NB4 (cell line): ENCODE data around the gene TRAF7.
"Not testable (repeated sequence)": the region's sequence is repeated elsewhere in the genome, so short reads cannot be mapped to it uniquely, and the experiment has no call there.

Experiments used
- MYC ChIP-seq: IDR thresholded peaks from 2 replicates; pipeline ENCODE4 v1.6.1; 2011; ENCODE audit warnings: low read depth, low read length
- POLR2A ChIP-seq: IDR thresholded peaks from 2 replicates; pipeline ENCODE4 v1.6.1; 2011; ENCODE audit warnings: mild to moderate bottlenecking; ENCODE audit not compliant: insufficient read length; ENCODE audit errors: extremely low read depth
- TF ChIP-seq, protein P1 (sequence below): IDR thresholded peaks from 2 replicates; pipeline ENCODE4 v1.6.1; 2011; ENCODE audit warnings: low read depth, low read length
- TF ChIP-seq, protein P2 (sequence below): IDR thresholded peaks from one replicate; pipeline ENCODE4 v1.5.1; 2012; ENCODE audit warnings: low read depth, low read length

- TF ChIP-seq, protein P1, sequence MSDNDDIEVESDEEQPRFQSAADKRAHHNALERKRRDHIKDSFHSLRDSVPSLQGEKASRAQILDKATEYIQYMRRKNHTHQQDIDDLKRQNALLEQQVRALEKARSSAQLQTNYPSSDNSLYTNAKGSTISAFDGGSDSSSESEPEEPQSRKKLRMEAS, result not testable (repeated sequence)
- not testable (repeated sequence) for TF ChIP-seq POLR2A, MYC
- TF ChIP-seq, protein P2, sequence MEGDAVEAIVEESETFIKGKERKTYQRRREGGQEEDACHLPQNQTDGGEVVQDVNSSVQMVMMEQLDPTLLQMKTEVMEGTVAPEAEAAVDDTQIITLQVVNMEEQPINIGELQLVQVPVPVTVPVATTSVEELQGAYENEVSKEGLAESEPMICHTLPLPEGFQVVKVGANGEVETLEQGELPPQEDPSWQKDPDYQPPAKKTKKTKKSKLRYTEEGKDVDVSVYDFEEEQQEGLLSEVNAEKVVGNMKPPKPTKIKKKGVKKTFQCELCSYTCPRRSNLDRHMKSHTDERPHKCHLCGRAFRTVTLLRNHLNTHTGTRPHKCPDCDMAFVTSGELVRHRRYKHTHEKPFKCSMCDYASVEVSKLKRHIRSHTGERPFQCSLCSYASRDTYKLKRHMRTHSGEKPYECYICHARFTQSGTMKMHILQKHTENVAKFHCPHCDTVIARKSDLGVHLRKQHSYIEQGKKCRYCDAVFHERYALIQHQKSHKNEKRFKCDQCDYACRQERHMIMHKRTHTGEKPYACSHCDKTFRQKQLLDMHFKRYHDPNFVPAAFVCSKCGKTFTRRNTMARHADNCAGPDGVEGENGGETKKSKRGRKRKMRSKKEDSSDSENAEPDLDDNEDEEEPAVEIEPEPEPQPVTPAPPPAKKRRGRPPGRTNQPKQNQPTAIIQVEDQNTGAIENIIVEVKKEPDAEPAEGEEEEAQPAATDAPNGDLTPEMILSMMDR, result not testable (repeated sequence)
These were observed 31.2 kb upstream of the TRAF7 start for GRCh38 chr16:2124377-2124693.
